ENCODE measurements around the gene HEBP2. TPM values are rescaled to one million over a fixed set of nuclear protein-coding genes. Genes with fewer than 3 reads are reported as not detected.

HEBP2 gene
- total RNA-seq (2021) = 31.9 to 40.9 TPM (median 36.1 TPM) in 3 replicates
- Bru-seq, nascent RNA = percentile 83 among the genes with signal in this experiment
- long read RNA-seq, experiment 1, full-length matches to known transcripts = 108 of 129 reads
- long read RNA-seq, experiment 1, partial matches to known transcripts = 10 of 129 reads
- long read RNA-seq, experiment 1, other reads (novel, unspliced or antisense) = 11 of 129 reads
- long read RNA-seq, experiment 2, full-length matches to known transcripts = 89 of 105 reads
- long read RNA-seq, experiment 2, partial matches to known transcripts = 8 of 105 reads
- long read RNA-seq, experiment 2, other reads (novel, unspliced or antisense) = 8 of 105 reads
- long read RNA-seq, experiment 3, full-length matches to known transcripts = 1 of 10 reads
- long read RNA-seq, experiment 3, partial matches to known transcripts = 7 of 10 reads
- long read RNA-seq, experiment 3, other reads (novel, unspliced or antisense) = 2 of 10 reads

- peak within 1 kb of the TSS; percentile 32; the same call in 1 of the 2 replicates for H3K27ac Mint-ChIP-seq
- H3K9me3 Mint-ChIP-seq = no peaks in the 10 kb centered on the region
- peaks cover 17% of the 10 kb centered on the region for H3K4me1 Mint-ChIP-seq
- POLR2A ChIA-PET = interaction anchor here (0.5 to 1.5 kb wide), 5 partner anchors 74 to 435 kb away, joined by 3 to 4 read pairs (median 3); partner anchors contain the start of genes ARFGEF3 and PERP
- H3K27me3 Mint-ChIP-seq (ENCODE audit: low read depth) = peaks cover 6% of the 10 kb centered on the region
- CTCF ChIA-PET = interaction anchor here (0.9 to 3.8 kb wide), 24 partner anchors 12 to 370 kb away, joined by 3 to 33 read pairs (median 4); partner anchors contain the start of gene CCDC28A
- H3K36me3 Mint-ChIP-seq = peaks cover 22% of the 10 kb centered on the region
- DNase-seq (ENCODE audit: low spot score) = peak; percentile 98
- peak; percentile 93 for ATAC-seq
- H3K4me3 Mint-ChIP-seq = peak within 1 kb of the TSS; percentile 85
- TF ChIP-seq TP53 (CRISPR knock-in tag; IDR thresholded peaks at IDR 0.05) (peak; percentile 33; the same call in 1 of the 2 replicates), RELA (CRISPR knock-in tag; IDR thresholded peaks at IDR 0.05; ENCODE audit: borderline replicate concordance) (no peak), ZNF512 (CRISPR knock-in tag; IDR thresholded peaks at IDR 0.05; ENCODE audit: borderline replicate concordance) (no peak), HMGXB4 (CRISPR knock-in tag; IDR thresholded peaks at IDR 0.05) (peak; percentile 98), ETV6 (CRISPR knock-in tag; IDR thresholded peaks at IDR 0.05) (peak; percentile 87; the same call in 1 of the 2 replicates), ZNF263 (CRISPR knock-in tag; IDR thresholded peaks at IDR 0.05; ENCODE audit: low read depth) (peak; percentile 58; the same call in 1 of the 2 replicates), CTCF (IDR thresholded peaks at IDR 0.05) (peak; percentile 60), ZNF532 (CRISPR knock-in tag; IDR thresholded peaks at IDR 0.05; ENCODE audit: borderline replicate concordance) (no peak), ESRRA (CRISPR knock-in tag; IDR thresholded peaks at IDR 0.05; ENCODE audit: borderline replicate concordance) (peak; percentile 74; the same call in 1 of the 2 replicates), CREM (CRISPR knock-in tag; IDR thresholded peaks at IDR 0.05) (peak; percentile 79), NFE2L1 (CRISPR knock-in tag; IDR thresholded peaks at IDR 0.05) (no peak), ZNF317 (CRISPR knock-in tag; IDR thresholded peaks at IDR 0.05; ENCODE audit: borderline replicate concordance, low read depth) (no peak), IRF1 (CRISPR knock-in tag; IDR thresholded peaks at IDR 0.05) (no peak), NFATC4 (CRISPR knock-in tag; IDR thresholded peaks at IDR 0.05) (no peak), ZNF423 (CRISPR knock-in tag; IDR thresholded peaks at IDR 0.05) (peak; percentile 81), TCF7 (CRISPR knock-in tag; IDR thresholded peaks at IDR 0.05; ENCODE audit: low read depth) (no peak), MYBL2 (CRISPR knock-in tag; IDR thresholded peaks at IDR 0.05) (peak; percentile 21; the same call in 1 of the 2 replicates), GTF2I (CRISPR knock-in tag; conservative IDR thresholded peaks at IDR 0.05) (no peak), FOXP4 (CRISPR knock-in tag; IDR thresholded peaks at IDR 0.05) (peak; percentile 62; the same call in 1 of the 2 replicates), ZNF416 (CRISPR knock-in tag; IDR thresholded peaks at IDR 0.05) (peak; percentile 46; the same call in 1 of the 2 replicates)
These were observed at the start of gene HEBP2 for GRCh38 chr6:138403801-138404665. TSS of gene HEBP2 (plus strand) at chr6:138404223. CDS start at chr6:138404496, 273 bp downstream.

Data from WTC11 (cell line).